NCI-H446 (cell line): ENCODE results near the gene ABCB9.
"Not testable (repeated sequence)": the region's sequence is repeated elsewhere in the genome, so short reads cannot be mapped to it uniquely, and the experiment has no call there.

Source experiments
- DNase-seq, 2 experiments: peaks; one replicate each; lab custom pipeline; 2025; lab: John Stamatoyannopoulos, UW

Gene ABCB9

GRCh38 chr12:122963941-122964265 is 2.4 kb downstream of the ABCB9 start:
- peak; percentile 30 to 81 for DNase-seq

GRCh38 chr12:122961531-122962329 is 4.5 kb downstream of the ABCB9 start:
- peak in 1 of 2 experiments; percentile 34 for DNase-seq

- no peak for DNase-seq
Observed at GRCh38 chr12:122960193-122960569, 6.1 kb downstream of the ABCB9 start.

GRCh38 chr12:122959566-122960192 is 6.6 kb downstream of the ABCB9 start:
- no peak for DNase-seq

- DNase-seq = no peak
Observed at GRCh38 chr12:122958198-122958888, 7.9 kb downstream of the ABCB9 start.

GRCh38 chr12:122956035-122956434 is 10.2 kb downstream of the ABCB9 start:
- DNase-seq = no peak

- no peak for DNase-seq
Observed at GRCh38 chr12:122955156-122955555, 11.1 kb downstream of the ABCB9 start.

GRCh38 chr12:122951979-122952892 is 14.0 kb downstream of the ABCB9 start:
- peak; percentile 34 to 65 for DNase-seq

- DNase-seq = no peak
Observed at GRCh38 chr12:122951406-122951805, 14.9 kb downstream of the ABCB9 start.

- DNase-seq = no peak
Observed at GRCh38 chr12:122949816-122950675, 16.2 kb downstream of the ABCB9 start.

GRCh38 chr12:122949405-122949804 is 16.9 kb downstream of the ABCB9 start:
- DNase-seq = no peak

GRCh38 chr12:122948605-122949004 is 17.7 kb downstream of the ABCB9 start:
- no peak for DNase-seq

GRCh38 chr12:122947352-122947792 is 18.9 kb downstream of the ABCB9 start:
- no peak for DNase-seq

GRCh38 chr12:122946690-122947341 is 19.4 kb downstream of the ABCB9 start:
- DNase-seq = peak; percentile 13 to 42

GRCh38 chr12:122944605-122945592 is 21.4 kb downstream of the ABCB9 start:
- DNase-seq = peak; percentile 22 to 75

- no peak for DNase-seq
Observed at GRCh38 chr12:122943196-122943595, 23.1 kb downstream of the ABCB9 start.

GRCh38 chr12:122942637-122943036 is 23.6 kb downstream of the ABCB9 start:
- no peak for DNase-seq

- DNase-seq = not testable (repeated sequence)
Observed at GRCh38 chr12:122941351-122941750, 24.9 kb downstream of the ABCB9 start.

GRCh38 chr12:122939125-122939524 is 27.1 kb downstream of the ABCB9 start:
- DNase-seq = no peak
